Measurements from ENCODE around the gene MEA1.

DNA sequence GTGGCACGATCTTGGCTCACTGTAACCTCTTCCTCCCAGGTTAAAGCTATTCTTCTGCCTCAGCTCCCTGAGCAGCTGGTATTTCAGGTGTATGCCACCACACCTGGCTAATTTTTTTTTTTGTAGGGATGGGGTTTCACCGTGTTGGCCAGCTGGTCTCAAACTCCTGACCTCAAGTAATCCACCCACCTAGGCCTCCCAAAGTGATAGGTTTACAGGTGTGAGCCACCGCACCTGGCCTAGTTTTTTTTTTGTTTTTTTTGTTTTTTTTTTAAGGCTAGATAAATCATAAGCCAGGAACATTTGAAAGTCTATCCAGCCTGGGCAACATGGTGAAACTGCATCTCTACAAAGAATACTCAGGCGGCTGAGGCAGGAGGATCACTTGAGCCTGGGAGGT is 18.6 kb upstream of the MEA1 start:
- TF ChIP-seq, protein P1, sequence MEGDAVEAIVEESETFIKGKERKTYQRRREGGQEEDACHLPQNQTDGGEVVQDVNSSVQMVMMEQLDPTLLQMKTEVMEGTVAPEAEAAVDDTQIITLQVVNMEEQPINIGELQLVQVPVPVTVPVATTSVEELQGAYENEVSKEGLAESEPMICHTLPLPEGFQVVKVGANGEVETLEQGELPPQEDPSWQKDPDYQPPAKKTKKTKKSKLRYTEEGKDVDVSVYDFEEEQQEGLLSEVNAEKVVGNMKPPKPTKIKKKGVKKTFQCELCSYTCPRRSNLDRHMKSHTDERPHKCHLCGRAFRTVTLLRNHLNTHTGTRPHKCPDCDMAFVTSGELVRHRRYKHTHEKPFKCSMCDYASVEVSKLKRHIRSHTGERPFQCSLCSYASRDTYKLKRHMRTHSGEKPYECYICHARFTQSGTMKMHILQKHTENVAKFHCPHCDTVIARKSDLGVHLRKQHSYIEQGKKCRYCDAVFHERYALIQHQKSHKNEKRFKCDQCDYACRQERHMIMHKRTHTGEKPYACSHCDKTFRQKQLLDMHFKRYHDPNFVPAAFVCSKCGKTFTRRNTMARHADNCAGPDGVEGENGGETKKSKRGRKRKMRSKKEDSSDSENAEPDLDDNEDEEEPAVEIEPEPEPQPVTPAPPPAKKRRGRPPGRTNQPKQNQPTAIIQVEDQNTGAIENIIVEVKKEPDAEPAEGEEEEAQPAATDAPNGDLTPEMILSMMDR (IDR thresholded peaks at IDR 0.05 in 2 of 3, conservative IDR thresholded peaks at IDR 0.05 in 1 of 3; ENCODE audit: borderline replicate concordance in 1 of 3, insufficient read depth in 1 of 3, low read depth in 2 of 3, low read length in 2 of 3): no peak
- no peak for TF ChIP-seq ATF3 (IDR thresholded peaks at IDR 0.05)
- no peak for TF ChIP-seq JUND (IDR thresholded peaks at IDR 0.05)
- TF ChIP-seq CBX3 (IDR thresholded peaks at IDR 0.05; ENCODE audit: low read depth): no peak
- no peak for TF ChIP-seq POLR2A (IDR thresholded peaks at IDR 0.05; ENCODE audit: borderline replicate concordance, extremely low read depth, insufficient read depth, insufficient read length)
- TF ChIP-seq POLR2AphosphoS5 (IDR thresholded peaks at IDR 0.05; ENCODE audit: low read depth, low read length): no peak
- TF ChIP-seq, protein P2, sequence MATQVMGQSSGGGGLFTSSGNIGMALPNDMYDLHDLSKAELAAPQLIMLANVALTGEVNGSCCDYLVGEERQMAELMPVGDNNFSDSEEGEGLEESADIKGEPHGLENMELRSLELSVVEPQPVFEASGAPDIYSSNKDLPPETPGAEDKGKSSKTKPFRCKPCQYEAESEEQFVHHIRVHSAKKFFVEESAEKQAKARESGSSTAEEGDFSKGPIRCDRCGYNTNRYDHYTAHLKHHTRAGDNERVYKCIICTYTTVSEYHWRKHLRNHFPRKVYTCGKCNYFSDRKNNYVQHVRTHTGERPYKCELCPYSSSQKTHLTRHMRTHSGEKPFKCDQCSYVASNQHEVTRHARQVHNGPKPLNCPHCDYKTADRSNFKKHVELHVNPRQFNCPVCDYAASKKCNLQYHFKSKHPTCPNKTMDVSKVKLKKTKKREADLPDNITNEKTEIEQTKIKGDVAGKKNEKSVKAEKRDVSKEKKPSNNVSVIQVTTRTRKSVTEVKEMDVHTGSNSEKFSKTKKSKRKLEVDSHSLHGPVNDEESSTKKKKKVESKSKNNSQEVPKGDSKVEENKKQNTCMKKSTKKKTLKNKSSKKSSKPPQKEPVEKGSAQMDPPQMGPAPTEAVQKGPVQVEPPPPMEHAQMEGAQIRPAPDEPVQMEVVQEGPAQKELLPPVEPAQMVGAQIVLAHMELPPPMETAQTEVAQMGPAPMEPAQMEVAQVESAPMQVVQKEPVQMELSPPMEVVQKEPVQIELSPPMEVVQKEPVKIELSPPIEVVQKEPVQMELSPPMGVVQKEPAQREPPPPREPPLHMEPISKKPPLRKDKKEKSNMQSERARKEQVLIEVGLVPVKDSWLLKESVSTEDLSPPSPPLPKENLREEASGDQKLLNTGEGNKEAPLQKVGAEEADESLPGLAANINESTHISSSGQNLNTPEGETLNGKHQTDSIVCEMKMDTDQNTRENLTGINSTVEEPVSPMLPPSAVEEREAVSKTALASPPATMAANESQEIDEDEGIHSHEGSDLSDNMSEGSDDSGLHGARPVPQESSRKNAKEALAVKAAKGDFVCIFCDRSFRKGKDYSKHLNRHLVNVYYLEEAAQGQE (IDR thresholded peaks at IDR 0.05; ENCODE audit: low read depth): no peak
- no peak for TF ChIP-seq ZBTB33 (IDR thresholded peaks at IDR 0.05; ENCODE audit: extremely low read depth, insufficient replicate concordance, low read length)
- TF ChIP-seq EZH2 (IDR thresholded peaks at IDR 0.05): no peak
- TF ChIP-seq ZNF274 (IDR thresholded peaks at IDR 0.05; ENCODE audit: low read depth, low read length): no peak
